Measurements from ENCODE around the gene OLIG1.

DNA sequence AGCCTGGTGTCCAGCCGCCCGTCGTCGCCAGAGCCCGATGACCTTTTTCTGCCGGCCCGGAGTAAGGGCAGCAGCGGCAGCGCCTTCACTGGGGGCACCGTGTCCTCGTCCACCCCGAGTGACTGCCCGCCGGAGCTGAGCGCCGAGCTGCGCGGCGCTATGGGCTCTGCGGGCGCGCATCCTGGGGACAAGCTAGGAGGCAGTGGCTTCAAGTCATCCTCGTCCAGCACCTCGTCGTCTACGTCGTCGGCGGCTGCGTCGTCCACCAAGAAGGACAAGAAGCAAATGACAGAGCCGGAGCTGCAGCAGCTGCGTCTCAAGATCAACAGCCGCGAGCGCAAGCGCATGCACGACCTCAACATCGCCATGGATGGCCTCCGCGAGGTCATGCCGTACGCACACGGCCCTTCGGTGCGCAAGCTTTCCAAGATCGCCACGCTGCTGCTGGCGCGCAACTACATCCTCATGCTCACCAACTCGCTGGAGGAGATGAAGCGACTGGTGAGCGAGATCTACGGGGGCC is 43.0 kb upstream of the OLIG1 start:
- TF ChIP-seq, protein P1, sequence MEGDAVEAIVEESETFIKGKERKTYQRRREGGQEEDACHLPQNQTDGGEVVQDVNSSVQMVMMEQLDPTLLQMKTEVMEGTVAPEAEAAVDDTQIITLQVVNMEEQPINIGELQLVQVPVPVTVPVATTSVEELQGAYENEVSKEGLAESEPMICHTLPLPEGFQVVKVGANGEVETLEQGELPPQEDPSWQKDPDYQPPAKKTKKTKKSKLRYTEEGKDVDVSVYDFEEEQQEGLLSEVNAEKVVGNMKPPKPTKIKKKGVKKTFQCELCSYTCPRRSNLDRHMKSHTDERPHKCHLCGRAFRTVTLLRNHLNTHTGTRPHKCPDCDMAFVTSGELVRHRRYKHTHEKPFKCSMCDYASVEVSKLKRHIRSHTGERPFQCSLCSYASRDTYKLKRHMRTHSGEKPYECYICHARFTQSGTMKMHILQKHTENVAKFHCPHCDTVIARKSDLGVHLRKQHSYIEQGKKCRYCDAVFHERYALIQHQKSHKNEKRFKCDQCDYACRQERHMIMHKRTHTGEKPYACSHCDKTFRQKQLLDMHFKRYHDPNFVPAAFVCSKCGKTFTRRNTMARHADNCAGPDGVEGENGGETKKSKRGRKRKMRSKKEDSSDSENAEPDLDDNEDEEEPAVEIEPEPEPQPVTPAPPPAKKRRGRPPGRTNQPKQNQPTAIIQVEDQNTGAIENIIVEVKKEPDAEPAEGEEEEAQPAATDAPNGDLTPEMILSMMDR (IDR thresholded peaks at IDR 0.05; ENCODE audit: low read depth, low read length, poor library complexity, severe bottlenecking) = no peak
- TF ChIP-seq EZH2phosphoT487 (IDR thresholded peaks at IDR 0.05; ENCODE audit: borderline replicate concordance, low read length) = no peak

Measured in DOHH2 (cell line).